HG02623 (cell line): ENCODE data around the gene GBE1.
"Not testable (repeated sequence)": the region's sequence is repeated elsewhere in the genome, so short reads cannot be mapped to it uniquely, and the experiment has no call there.

Experiments
- ATAC-seq: cut with Tn5 transposase; IDR thresholded peaks from one replicate; pipeline ENCODE4 v1.9.1; 2021; ENCODE audit warnings: moderate library complexity; ENCODE audit not compliant: unreplicated experiment

Gene GBE1

DNA sequence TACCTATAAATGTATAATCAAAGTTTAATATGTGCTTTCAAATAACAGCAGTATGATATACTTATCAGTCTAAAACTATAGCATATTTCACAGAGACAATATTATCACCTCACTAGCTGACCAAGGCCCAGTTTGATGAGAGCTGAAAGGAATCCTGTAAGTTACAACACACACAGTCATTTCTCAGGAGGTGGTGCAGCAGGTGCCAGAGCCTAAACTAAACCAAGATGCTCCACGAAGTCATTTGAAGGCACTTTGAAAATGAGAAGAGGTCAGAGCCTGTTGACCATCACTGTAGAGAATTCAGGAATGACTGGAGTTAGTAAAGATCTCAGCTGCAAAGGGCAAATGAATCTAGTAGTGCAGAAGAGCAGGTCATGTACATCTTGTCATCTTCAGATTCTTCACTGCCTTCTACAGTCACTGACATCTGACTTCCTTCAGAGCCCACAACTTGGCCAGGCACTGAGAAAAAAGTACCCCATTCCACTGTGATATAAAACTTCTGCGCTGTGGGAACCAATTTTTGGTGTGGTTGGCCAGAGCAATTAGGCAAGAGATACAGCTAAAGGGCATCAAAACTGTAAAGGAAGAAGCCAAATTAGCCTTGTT is 7.9 kb downstream of the GBE1 start:
- ATAC-seq = no peak

- no peak for ATAC-seq
Measured at GRCh38 chr3:81752604-81753003, 8.8 kb downstream of the GBE1 start.

- ATAC-seq = no peak
Measured at GRCh38 chr3:81749265-81749664, 12.2 kb downstream of the GBE1 start.

DNA sequence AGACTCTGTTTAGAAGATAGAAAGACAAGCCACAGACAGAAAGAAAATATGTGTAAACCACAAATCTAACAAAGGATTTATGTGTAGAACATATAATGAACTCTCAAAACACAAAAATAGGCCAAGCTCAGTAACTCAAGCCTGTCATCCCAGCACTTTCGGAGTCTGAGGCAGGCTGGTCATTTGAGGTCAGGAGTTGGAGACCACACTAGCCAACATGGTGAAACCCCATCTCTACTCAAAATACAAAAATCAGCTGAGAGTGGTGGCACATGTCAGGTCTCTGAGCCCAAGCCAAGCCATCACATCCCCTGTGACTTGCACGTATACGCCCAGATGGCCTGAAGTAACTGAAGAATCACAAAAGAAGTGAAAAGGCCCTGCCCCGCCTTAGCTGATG is 14.2 kb downstream of the GBE1 start:
- ATAC-seq = not testable (repeated sequence)

GRCh38 chr3:81744366-81744765 is 17.1 kb downstream of the GBE1 start:
- ATAC-seq = no peak

- ATAC-seq = no peak
Measured at GRCh38 chr3:81743096-81744025, 18.1 kb downstream of the GBE1 start.

- ATAC-seq = no peak
Measured at GRCh38 chr3:81742581-81742980, 18.9 kb downstream of the GBE1 start.

DNA sequence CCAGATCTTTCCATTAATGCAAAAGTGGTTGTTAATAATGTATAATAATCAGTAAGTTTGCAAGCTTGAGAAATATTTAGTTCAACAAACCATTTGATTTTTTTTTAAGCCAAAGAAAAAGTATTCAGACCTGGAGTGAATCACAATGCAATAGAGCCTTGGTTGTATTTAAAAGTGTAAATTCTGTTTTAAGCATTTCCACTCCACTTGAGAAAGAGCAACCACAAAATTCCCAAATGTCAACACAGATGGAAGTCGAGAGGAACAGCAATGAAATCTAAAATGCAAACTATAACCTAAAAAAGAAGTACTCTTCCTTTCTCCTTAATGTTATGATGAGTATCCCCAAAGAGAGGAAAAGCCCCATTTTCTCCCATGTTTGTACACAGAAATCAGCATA is 20.2 kb downstream of the GBE1 start:
- no peak for ATAC-seq

DNA sequence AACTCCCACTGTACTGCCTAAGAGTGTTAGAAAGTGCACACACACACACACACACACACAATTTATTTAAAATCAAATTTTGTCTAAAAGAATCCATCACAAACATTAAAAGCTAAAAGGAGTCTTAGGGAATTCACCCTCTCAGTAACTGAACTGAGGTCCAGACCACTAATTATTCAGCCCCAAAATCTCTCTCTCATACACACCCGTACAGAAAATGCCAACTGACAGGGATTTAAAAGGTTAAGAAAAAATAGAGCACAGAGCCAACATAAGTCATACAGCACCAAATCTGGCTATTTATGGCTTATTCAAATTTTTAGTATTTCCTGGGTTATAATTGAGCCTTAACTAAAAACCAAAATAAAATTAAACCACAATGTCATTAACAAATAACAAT is 20.7 kb downstream of the GBE1 start:
- ATAC-seq = no peak

DNA sequence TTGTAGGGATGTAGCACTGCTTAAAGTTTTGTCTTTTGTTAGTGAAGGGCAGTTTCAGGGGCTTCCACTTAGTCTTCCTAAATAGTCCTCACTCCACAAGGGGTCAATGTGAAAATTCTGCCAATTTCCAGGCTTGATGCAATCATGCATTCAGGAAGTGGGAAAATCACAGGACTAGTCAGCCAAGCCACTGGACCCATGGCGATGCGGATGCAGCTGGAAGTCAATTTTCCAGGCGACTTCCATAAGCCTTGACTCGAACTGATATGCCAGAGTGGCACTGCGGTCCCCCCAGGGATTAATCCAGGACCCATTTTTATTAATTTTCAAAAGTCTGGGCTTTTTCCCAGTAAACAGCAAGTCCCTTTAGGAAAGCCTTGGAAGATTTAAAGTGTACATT is 26.1 kb downstream of the GBE1 start:
- ATAC-seq = no peak

DNA sequence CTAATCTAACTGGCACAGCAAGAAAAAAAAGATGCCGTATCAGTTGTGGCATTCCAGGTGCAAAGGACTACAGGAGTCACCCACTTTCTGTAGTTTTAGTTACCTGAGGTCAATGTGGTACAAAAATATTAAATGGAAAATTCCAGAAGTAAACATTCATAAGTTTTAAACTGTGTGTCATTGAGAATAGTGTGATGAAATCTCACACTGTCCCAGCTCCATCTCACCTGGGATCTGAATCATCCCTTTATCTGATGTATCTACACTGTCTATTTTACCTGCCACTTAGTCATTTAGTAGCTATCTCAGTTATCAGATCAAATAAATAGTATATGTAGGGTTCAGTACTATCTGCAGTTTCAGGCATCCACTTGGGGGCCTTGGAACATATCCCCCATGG is 26.7 kb downstream of the GBE1 start:
- ATAC-seq = no peak

DNA sequence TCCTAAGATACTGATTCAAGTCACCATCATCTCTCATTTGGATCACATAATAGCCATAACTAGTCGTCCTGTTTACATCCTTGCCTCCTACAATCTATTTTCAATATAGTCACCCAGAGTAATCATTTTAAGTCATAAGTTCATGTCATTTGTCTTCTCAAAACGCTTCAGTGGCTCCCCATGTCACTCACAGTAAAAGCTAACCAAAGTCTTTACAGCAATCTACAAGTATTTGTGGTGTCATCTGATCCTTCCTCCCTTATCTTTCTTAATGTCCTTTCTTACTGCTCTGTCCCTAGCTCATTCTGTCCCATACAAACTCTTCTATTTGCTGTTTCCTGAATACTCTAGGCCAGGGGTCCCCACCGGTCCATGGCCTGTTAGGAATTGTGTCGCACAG is 28.8 kb downstream of the GBE1 start:
- no peak for ATAC-seq

DNA sequence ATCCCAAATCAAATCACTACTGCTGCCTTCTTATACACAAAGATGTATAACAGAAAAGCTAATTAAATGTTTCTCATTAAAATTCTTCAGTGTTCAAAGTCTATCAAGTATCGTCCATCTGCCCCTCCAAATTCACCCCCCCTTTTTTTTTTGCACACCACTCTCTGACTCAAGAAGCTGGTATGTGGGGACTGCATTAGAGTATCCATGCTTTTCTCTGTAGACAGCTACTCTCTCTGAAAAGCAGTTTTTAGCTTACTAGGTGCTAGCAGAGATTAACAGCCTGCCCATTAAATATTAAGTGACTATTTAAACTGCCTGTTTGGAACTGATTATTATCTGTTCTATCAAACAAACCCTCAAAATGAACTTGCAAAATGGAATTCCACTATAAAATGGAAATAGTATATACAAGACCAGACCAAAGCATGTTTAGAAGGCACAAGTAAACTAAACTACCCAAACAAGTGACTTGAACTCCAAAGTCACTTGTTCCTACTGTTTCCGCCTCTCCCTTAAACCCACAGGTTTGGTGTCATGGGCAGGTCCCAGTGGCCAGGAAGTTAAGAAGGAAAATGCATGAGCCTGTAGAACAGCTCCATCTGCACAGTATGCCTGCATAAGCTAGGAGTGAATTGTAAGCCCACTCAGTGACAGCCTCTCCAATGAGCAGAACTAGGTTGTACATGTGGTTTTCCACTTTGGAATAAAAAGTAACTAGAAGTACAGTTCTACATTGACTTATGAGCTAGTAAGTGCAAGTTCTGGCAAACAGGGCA is 32.5 kb downstream of the GBE1 start:
- no peak for ATAC-seq

DNA sequence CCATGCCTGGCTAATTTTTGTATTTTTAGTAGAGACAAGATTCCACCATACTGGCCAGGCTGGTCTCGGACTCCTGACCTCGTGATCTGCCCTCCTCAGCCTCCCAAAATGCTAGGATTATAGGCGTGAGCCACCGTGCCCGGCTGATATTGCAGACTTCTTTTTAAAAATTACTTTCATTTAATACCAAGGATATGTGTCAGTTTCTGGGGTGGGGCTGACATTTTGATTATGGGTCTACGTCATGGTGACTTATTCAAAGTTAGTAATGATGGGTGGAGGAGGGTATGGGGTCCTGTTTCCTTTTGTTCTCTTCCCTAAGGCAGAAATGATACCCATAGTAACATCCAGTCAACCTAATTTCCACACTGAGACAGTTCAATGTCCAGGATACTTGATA is 34.7 kb downstream of the GBE1 start:
- no peak for ATAC-seq

- ATAC-seq = no peak
Measured at GRCh38 chr3:81726132-81726531, 35.3 kb downstream of the GBE1 start.

DNA sequence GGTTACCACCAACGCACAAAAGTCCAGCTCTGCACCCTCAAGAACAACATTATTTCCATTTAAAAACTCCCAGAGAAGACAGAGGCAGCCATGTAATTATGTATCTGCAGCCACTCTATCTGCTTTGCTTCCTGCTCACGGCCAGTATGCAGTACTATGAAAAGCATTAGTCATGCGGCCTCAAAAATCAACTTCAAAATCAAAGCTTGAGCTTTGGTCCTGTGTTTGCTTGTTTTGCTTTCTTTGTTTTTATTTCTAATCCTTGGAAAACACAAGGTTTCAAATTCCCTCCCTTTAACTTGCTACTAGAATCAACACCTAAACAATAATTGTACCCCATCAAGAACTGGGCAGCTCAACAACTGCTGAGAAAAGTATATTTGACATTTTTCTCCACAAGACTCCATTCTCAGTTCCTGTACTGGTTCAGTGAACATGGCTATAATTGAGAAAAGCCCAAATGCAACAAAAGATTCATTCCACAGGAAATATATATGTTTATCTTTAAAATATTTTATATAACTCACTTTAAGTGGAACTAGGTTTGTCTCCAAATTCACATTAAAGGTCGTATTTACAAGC is 37.6 kb downstream of the GBE1 start:
- no peak for ATAC-seq

GRCh38 chr3:81718311-81718710 is 43.1 kb downstream of the GBE1 start:
- no peak for ATAC-seq

- no peak for ATAC-seq
Measured at GRCh38 chr3:81716870-81717509, 44.5 kb downstream of the GBE1 start.

DNA sequence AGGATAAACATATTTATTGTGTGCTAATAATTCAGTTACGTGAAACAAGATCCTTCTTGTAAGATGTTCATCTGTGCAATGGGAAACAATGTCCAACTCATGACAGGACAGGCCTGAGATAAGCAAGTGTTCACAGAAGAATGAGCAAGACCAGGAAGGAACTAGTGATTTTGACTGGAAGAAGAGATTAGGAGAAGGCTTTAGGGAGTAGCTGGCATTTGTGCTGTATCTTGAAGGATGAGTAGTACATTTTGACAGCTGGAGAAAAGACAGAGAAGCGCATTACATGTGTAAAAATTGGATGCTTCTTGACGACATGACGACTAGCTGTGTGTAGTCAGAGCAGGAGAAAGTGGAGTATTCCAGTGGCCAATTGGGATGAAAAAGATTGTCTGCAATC is 48.4 kb downstream of the GBE1 start:
- no peak for ATAC-seq

- no peak for ATAC-seq
Measured at GRCh38 chr3:81709606-81710005, 51.8 kb downstream of the GBE1 start.

DNA sequence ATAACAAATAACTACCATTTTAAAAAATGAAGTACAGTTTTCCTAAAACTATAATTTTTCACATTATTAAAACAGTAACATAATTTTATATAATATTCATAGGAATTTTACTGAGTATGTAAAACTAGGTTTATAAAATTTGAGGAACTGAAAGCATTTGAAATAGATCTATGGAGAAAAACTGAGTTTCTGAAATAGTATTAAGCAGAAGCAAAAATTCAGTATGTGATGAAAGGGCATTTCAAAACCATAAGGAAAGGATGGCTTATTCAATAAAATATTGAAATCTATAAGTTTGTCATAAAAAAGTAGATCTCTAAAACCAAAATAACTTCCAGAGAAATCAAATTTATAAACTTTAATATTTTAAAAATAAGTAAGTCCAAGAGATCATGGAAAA is 53.4 kb downstream of the GBE1 start:
- ATAC-seq = no peak
